ENCODE measurements around the gene TMED4. TPM values are rescaled to one million over a fixed set of nuclear protein-coding genes. Genes with fewer than 3 reads are reported as not detected.
A peak's percentile ranks its signal among the peaks of the same experiment; 100 is the strongest.

TMED4 gene
- total and polyA plus RNA-seq, 2 donors (not counting 3 experiments of a cell fraction or from before 2014, with no cell fraction given) = 63.4 to 89.7 TPM

DNA sequence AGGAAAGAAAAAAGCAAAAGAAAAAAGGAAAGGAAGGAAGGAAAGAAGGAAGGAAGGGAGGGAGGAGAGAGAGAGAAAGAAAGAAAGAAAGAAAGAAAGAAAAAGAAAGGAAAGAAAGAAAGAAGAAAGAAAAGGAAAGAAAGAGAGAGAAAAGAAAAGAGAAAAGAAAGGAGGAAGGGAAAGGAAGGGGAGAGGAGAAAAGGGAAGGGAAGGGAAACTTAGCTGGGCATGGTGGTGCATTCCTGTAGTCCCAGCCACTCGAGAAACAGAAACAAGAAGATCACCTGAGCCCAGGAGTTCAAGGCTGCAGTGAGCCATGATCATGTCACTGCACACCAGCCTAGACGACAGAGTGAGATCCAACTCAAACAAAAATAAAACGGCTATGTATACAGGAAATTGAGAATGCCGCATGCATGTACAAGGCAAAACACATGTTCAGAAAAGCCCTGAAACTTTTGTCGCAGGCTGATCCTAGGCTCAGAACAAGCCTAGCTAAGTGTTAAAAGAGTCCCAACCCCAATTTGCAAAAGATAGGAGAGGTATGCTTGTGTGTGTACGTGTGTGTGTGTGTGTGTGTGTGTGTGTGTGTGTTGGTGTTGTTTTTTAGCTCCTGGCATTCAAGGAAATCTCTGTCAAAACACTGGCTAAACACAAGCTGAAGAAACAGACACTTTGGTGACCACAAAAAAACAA is 34.3 kb downstream of the TMED4 start:
- CTCF ChIA-PET = interaction anchor here (1.1 to 1.8 kb wide), 2 partner anchors 13 to 68 kb away, joined by 3 to 6 read pairs; no protein-coding TSS in a partner anchor
- H3K9me1 ChIP-seq (replicated peaks; ENCODE audit: control insufficient read depth, extremely low read depth, insufficient read depth, low read length) = no peaks in the 10 kb centered on the region
- H3K36me3 ChIP-seq (ENCODE audit: control insufficient read depth in 2 of 2, extremely low read depth in 1 of 2, insufficient read depth in 2 of 2, low read length in 2 of 2) = no peaks in the 10 kb centered on the region
- peak overlapping the region; percentile 60 for H2AFZ ChIP-seq (ENCODE audit: low read depth, low read length)
- H3K9ac ChIP-seq (replicated peaks; ENCODE audit: extremely low read depth, insufficient read depth, low read length) = no peak overlapping the region
- H3K4me1 ChIP-seq (ENCODE audit: control insufficient read depth, extremely low read depth, insufficient read depth, low read length) = peaks cover 2% of the 10 kb centered on the region
- no peak overlapping the region for H3K4me3 ChIP-seq (replicated peaks in 1 of 3; ENCODE audit: insufficient read depth in 1 of 3, low read depth in 1 of 3, low read length in 3 of 3)
- peaks cover 8 to 12% of the 10 kb centered on the region in 2 experiments for H3K27me3 ChIP-seq (ENCODE audit: control insufficient read depth in 2 of 2, insufficient read depth in 2 of 2, low read length in 2 of 2)
- BruUV-seq (replicated peaks) = no TSS peak
- no peak overlapping the region for H3K4me2 ChIP-seq (ENCODE audit: insufficient read depth, low read length)
- DNase-seq (ENCODE audit: low read depth, low spot score) (peak; percentile 42), FAIRE-seq (peak; percentile 74)
- no peaks in the 10 kb centered on the region for H3K79me2 ChIP-seq (ENCODE audit: control insufficient read depth, insufficient read depth, low read length)
- POLR2A ChIA-PET = interaction anchor here (0.7 kb wide), 1 partner anchor 14 kb away, joined by 3 read pairs; no protein-coding TSS in a partner anchor
- TF ChIP-seq, protein P1, sequence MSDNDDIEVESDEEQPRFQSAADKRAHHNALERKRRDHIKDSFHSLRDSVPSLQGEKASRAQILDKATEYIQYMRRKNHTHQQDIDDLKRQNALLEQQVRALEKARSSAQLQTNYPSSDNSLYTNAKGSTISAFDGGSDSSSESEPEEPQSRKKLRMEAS (IDR thresholded peaks at IDR 0.05; ENCODE audit: insufficient read depth, insufficient read length) = no peak
- TF ChIP-seq FOS (IDR thresholded peaks at IDR 0.05; ENCODE audit: borderline replicate concordance, insufficient read depth, low read length) (no peak), GATA2 (IDR thresholded peaks at IDR 0.05; ENCODE audit: insufficient read depth, insufficient read length, low read depth, low read length) (no peak), JUN (IDR thresholded peaks at IDR 0.05; ENCODE audit: borderline replicate concordance, insufficient read depth, insufficient read length, low read depth) (no peak), MYC (IDR thresholded peaks at IDR 0.05; ENCODE audit: low read depth, low read length) (no peak), POLR2AphosphoS5 (IDR thresholded peaks at IDR 0.05; ENCODE audit: insufficient read depth, low read depth, low read length) (no peak), POLR2A (IDR thresholded peaks at IDR 0.05; ENCODE audit: low read depth, low read length) (no peak)
- TF ChIP-seq, protein P2, sequence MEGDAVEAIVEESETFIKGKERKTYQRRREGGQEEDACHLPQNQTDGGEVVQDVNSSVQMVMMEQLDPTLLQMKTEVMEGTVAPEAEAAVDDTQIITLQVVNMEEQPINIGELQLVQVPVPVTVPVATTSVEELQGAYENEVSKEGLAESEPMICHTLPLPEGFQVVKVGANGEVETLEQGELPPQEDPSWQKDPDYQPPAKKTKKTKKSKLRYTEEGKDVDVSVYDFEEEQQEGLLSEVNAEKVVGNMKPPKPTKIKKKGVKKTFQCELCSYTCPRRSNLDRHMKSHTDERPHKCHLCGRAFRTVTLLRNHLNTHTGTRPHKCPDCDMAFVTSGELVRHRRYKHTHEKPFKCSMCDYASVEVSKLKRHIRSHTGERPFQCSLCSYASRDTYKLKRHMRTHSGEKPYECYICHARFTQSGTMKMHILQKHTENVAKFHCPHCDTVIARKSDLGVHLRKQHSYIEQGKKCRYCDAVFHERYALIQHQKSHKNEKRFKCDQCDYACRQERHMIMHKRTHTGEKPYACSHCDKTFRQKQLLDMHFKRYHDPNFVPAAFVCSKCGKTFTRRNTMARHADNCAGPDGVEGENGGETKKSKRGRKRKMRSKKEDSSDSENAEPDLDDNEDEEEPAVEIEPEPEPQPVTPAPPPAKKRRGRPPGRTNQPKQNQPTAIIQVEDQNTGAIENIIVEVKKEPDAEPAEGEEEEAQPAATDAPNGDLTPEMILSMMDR (IDR thresholded peaks at IDR 0.05; ENCODE audit: extremely low read depth in 1 of 2, insufficient read depth in 1 of 2, low read depth in 1 of 2, low read length in 2 of 2) = no peak
- intact Hi-C loops (cut with micrococcal nuclease) (no loop called here), dilution Hi-C loops (cut with MboI; ENCODE audit: extremely low pct_ligation_motif_present, low sequenced_read_pairs) (no loop called here)
- no peaks in the 10 kb centered on the region for H3K9me3 ChIP-seq (replicated peaks; ENCODE audit: control insufficient read depth, insufficient read depth, low read length)
- H4K20me1 ChIP-seq (replicated peaks; ENCODE audit: control insufficient read depth, extremely low read depth, insufficient read depth, low read length) = no peaks in the 10 kb centered on the region
- H3K27ac ChIP-seq (ENCODE audit: insufficient read depth, low read depth, low read length) = no peak overlapping the region
